GM23248 (cell line): ENCODE results near the gene WNT1.

Source experiments
- EZH2 ChIP-seq: fragments of 200-600 bp; sonication (generic); IDR thresholded peaks from 2 replicates; pipeline ENCODE4 v1.6.1; 2018; ENCODE audit warnings: antibody characterized with exemption, mild to moderate bottlenecking; ENCODE audit not compliant: insufficient read depth, poor library complexity, severe bottlenecking
- EZH2phosphoT487 ChIP-seq: fragments of 200-600 bp; sonication (generic); IDR thresholded peaks from 2 replicates; pipeline ENCODE4 v1.6.1; 2018; ENCODE audit warnings: antibody characterized with exemption, moderate library complexity, mild to moderate bottlenecking, low read depth; ENCODE audit not compliant: insufficient read depth

GRCh38 chr12:49026678-49027480 lies 48.8 kb downstream of the WNT1 start:
- no peak for TF ChIP-seq EZH2
- no peak for TF ChIP-seq EZH2phosphoT487
